ENCODE data around the gene NEDD9. TPM values are rescaled to one million over a fixed set of nuclear protein-coding genes. Genes with fewer than 3 reads are reported as not detected.

Gene NEDD9
- total RNA-seq, 1 donor from 2014 or later: 31.7 TPM

Small RNA genes lying within 50 kb of the gene (small RNA-seq; reads per million reads assigned to genes)
- gene AL136139.1 (ENCODE audit: low replicate concordance): not detected

Other genes with a start within 250 kb of the NEDD9 start
- 41.3 TPM for gene ELOVL2, start 188.4 kb downstream of the NEDD9 start, total RNA-seq
- 92.9 TPM for gene SMIM13, start 138.8 kb downstream of the NEDD9 start, total RNA-seq
- gene ERVFRD-1, start 120.9 kb downstream of the NEDD9 start, total RNA-seq: not detected

Measured in temporal lobe (tissue), 2 donors.